Measurements from ENCODE around the gene SCAMP4.

Gene SCAMP4

GRCh38 chr19:1942078-1942933 is 37.1 kb downstream of the SCAMP4 start:
- peak; percentile 74 for DNase-seq

GRCh38 chr19:1942934-1943555 is 37.8 kb downstream of the SCAMP4 start:
- DNase-seq = no peak

GRCh38 chr19:1943661-1944087 is 38.5 kb downstream of the SCAMP4 start:
- DNase-seq = no peak

- no peak for DNase-seq
These were observed 39.1 kb downstream of the SCAMP4 start for GRCh38 chr19:1944088-1944915.

- DNase-seq = no peak
These were observed 39.8 kb downstream of the SCAMP4 start for GRCh38 chr19:1944916-1945561.

- no peak for DNase-seq
These were observed 40.7 kb downstream of the SCAMP4 start for GRCh38 chr19:1945899-1946298.

- no peak for DNase-seq
These were observed 42.5 kb downstream of the SCAMP4 start for GRCh38 chr19:1947651-1948209.

GRCh38 chr19:1949304-1950101 is 44.3 kb downstream of the SCAMP4 start:
- DNase-seq = no peak

GRCh38 chr19:1950640-1951039 is 45.4 kb downstream of the SCAMP4 start:
- DNase-seq = no peak

GRCh38 chr19:1952635-1953034 is 47.4 kb downstream of the SCAMP4 start:
- DNase-seq = no peak

- DNase-seq = no peak
These were observed 47.8 kb downstream of the SCAMP4 start for GRCh38 chr19:1953037-1953436.

GRCh38 chr19:1953441-1954094 is 48.4 kb downstream of the SCAMP4 start:
- DNase-seq = no peak

GRCh38 chr19:1954532-1954933 is 49.3 kb downstream of the SCAMP4 start:
- DNase-seq = no peak

- no peak for DNase-seq
These were observed 50.2 kb downstream of the SCAMP4 start for GRCh38 chr19:1955171-1956121.

- DNase-seq = no peak
These were observed 50.9 kb downstream of the SCAMP4 start for GRCh38 chr19:1956122-1956494.

GRCh38 chr19:1956868-1957492 is 51.8 kb downstream of the SCAMP4 start:
- no peak for DNase-seq

GRCh38 chr19:1957562-1958248 is 52.5 kb downstream of the SCAMP4 start:
- DNase-seq = no peak

GRCh38 chr19:1959928-1960589 is 54.9 kb downstream of the SCAMP4 start:
- no peak for DNase-seq

Data from right hindlimb (tissue), 1 donor.